ENCODE results near the gene IL25.
"Not testable (repeated sequence)": the region's sequence is repeated elsewhere in the genome, so short reads cannot be mapped to it uniquely, and the experiment has no call there.

The IL25 gene

GRCh38 chr14:23372509-23372908, at the start of gene IL25:
IL25 (plus strand) TSS chr14:23372809.
- no peak for DNase-seq (ENCODE audit: low read depth)

DNA sequence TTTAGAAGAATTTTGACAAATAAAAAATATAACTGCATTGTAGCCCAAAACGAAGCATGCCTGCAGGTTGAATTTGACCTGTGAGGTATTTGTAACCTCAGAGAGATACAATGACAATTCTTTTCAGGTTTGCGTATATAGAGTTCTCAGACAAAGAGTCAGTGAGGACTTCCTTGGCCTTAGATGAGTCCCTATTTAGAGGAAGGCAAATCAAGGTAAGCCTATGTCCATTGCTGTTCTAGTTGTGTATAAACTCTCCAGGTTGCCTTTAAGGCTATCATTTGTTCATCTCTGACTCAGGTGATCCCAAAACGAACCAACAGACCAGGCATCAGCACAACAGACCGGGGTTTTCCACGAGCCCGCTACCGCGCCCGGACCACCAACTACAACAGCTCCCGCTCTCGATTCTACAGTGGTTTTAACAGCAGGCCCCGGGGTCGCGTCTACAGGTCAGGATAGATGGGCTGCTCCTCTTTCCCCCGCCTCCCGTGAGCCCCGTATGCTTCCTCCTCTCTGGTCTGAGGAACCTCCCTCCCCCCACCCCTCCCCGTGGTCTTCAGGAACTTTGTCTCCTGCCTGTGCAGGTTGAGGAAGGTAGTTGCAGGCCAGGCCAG, 48.7 kb upstream of the IL25 start:
- no peak for DNase-seq (ENCODE audit: low read depth)

- no peak for DNase-seq (ENCODE audit: low read depth)
Observed at GRCh38 chr14:23324455-23324846, 48.2 kb upstream of the IL25 start.

DNA sequence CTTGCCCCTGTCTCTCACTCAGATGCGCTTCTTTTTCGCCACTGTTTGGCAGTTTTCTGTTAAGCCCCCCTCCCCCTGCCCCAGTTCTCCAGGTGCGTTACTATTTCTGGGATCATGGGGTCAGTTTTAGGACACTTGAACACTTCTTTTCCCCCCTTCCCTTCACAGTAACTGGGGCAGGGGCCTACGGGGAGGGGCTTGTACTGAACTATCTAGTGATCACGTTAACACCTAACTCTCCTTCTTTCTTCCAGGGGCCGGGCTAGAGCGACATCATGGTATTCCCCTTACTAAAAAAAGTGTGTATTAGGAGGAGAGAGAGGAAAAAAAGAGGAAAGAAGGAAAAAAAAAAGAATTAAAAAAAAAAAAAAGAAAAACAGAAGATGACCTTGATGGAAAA, 47.6 kb upstream of the IL25 start:
- no peak for DNase-seq (ENCODE audit: low read depth)

- DNase-seq (ENCODE audit: low read depth), result not testable (repeated sequence)
Observed at GRCh38 chr14:23325746-23326145, 46.9 kb upstream of the IL25 start.

DNA sequence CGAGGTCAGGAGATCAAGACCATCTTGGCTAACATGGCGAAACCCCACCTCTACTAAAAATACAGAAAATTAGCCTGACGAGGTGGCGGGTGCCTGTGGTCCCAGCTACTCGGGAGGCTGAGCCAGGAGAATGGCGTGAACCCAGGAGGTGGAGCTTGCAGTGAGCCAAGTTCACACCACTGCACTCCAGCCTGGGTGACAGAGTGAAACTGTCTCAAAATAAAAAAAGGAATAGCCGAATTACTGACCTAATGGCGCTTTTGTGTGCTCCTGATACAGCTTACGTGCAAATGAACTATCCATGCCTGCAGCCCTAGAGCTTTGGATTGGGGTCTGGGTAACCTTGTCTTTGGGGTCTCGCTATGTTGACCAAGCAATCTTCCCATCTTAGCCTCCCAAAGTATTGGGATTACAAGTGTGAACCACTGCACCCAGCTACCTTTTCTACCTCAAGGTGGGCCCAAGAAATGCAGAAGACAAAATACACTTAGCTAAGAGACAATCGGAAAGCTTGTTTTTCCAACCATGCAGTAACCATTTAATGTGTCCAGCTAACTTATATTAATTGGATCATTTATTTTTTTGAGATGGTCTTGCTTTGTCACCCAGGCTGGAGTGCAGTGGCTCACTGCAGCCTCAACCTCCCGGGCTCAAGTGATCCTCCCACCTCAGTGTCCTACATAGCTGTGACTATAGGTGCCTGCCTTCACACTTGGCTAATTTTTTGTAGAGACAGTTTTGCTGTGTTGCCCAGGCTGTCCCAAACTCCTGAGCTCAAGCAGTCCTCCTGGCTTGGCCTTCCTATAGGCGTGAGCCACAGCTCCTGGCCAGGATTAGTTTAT, 45.9 kb upstream of the IL25 start:
- no peak for DNase-seq (ENCODE audit: low read depth)

DNA sequence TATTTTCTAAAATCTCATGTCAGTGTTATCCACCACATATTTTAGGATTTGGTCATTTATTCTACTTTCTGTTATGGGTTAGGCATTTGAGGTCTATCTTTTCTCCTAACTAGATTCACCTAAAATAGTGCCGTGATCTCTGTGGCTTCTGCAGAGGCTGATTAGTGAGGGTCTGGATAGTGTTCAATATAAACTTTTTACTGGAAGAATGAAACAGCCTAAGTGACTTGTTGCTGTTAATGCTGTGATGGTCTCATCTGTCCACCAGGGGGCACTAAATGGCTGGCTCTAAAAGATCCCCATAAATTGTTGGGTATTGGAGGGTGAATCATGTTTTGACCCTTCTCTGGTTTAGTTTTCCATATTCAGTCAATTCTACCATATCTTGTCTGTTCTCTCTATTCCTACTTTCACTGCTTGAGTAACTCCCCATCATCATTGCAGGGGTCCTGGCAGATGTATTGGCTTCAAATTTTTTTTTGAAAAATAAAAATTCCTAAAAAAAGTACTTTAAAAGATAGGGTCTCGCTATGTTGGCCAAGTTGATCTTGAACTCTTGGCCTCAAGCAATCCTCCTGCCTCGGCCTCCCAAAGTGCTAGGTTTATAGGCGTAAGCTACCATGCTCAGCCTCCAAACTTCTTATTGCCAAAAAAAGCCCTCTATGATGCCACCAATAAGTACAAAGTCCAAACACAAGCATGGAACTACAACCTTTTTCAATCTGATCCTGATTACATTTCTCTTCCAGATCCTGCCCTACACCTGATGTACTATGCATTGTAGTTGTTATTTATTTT, 44.5 kb upstream of the IL25 start:
- peak; percentile 49 for DNase-seq (ENCODE audit: low read depth)

DNA sequence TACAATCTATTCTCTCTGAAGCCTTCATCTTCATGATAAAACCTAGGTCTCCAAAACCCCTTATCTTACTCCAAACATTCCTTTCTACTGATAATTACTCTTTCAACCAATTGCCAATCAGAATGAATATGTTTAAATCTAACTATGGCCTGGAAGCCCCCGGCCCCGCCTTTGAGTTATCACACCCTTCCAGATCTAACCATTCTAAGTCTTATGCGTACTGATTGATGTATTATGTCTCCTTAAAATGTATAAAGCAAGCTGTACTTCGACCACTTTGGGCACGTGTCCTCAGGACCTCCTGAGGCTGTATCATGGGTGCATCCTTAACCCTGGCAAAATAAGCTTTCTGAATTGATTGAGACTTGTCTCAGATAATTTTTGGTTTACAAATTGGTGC, 37.0 kb upstream of the IL25 start:
- DNase-seq (ENCODE audit: low read depth), result no peak

- DNase-seq (ENCODE audit: low read depth), result no peak
Observed at GRCh38 chr14:23339506-23340268, 32.9 kb upstream of the IL25 start.

DNA sequence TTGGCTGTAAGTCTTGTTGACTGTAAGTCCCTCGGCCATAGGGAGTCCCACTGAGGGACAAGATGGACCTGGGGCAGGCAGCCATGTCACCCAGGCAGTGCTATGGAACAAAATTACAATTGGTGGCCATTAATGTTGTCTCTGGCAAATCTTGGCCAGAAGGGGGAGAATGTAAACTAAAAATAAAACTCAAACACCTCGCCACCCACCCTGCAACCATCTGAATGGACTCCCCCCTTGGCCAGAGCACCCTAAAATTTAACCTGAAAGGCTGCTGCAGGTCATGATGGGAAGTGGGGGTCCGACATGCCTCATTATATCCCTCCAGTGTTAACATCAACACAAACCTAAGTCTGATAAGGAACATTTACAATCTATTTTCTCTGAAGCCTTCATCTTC, 28.1 kb upstream of the IL25 start:
- no peak for DNase-seq (ENCODE audit: low read depth)

DNA sequence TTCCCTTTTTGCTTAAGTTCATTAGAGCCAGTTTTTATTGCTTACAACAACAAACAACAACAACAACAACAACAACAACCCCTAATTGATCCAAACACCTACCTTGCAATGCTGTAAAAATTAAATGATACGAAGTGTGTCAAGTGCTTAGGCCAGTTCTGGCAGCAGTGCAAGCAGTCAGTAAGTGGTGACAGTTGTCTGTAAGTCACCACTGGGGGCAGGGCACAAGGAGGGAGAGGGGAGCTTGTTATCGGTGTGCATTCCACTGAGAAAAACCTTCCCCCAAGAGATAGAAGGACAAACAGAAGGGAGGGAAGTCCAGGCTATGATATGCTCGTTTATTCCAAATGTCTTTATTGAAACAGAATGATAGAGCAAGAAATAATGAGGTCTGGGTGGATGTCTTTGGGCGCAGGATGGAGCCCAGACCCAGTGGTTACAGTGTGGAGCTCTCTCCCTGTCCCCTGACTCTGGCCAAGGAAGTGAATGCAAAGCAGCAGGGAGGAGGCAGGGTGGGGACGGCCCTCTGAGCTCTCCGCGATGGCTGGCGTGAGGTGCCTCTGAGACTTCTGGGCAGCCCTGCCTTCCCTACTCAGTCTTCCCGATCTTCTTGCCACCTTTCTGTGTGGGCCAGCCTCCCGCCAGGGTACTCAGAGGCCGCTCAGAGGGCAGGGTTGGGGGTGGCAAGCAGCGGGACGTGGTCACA, 26.5 kb upstream of the IL25 start:
- DNase-seq (ENCODE audit: low read depth), result no peak

DNA sequence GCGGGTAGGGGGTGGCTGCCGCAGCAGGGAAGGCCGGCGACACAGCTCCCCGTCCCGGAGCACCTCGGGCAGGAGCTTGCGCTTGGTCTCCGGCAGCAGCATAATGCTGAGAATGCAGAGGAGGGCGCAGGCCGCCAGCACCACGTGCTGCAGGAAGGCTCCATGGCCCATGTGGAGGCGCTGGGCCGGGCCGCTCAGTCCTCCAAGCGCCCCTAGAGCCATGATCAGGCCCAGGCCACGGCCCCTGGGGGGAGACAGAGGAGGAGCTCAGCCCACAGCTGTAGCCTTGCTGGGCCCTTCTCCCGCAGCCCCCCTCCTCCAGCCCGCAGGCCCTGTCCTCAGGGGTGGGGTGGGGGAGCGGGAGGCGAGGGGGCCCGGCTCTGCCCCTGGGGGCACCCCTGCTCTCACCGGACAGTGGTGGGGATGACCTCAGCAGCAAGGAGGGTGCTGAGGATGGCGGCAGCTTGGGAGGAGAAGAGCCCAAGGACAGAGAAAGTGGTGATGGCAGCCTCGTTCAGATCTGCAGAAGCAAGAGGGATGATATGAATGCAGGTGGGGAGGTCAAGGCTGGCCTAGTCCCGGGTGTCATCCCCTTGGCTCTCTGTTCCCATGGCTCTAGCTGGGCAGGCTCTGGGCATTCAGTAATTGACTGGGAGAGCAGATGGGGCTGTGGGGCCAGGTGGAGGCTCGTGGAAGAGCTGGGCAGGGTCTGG, 25.8 kb upstream of the IL25 start:
- no peak for DNase-seq (ENCODE audit: low read depth)

DNA sequence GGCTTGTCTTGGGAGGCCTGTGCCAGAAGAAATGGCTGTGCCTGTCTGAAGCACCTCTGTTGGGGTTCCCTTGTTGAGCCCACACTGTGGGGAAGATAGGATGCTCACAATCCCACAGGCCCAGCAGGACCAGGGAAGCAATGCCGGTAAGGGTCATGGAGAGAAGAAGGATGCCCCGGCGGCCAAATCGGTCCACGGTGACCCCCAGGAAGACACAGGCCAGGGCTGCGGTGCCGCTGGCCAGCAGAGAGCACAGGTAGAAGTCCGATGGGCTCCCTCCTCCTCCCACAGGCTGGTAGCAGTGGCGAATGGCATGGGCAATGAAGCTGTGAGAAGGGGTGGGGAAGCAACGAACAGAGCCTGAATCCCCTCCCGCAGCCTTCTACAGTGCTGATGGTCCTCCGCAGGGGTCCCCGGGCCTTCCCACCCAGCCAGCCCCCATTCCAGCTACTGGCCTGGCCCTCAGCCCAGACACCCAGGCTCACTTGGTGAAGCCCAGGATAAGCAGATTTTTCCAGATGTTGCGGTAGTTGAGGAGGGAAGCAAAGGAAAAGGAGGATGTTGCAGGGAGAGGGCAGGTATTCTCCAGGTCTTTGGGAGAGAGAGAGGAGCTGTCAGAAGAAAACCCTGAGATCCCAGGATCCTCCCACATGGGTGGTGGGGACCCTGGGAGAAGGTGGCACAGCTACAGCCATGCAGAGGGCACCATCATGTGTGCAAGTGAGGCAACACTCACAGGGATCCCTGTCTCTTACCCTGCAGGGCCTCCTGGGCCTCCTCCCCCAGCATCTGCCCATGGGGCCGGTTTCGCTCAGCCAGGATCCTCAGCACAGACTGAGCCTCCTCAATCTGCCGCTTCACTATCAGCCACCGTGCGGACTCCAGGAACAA, 25.0 kb upstream of the IL25 start:
- DNase-seq (ENCODE audit: low read depth), result no peak

- no peak for DNase-seq (ENCODE audit: low read depth)
Observed at GRCh38 chr14:23348297-23348655, 24.3 kb upstream of the IL25 start.

GRCh38 chr14:23349156-23349845, 23.3 kb upstream of the IL25 start:
- no peak for DNase-seq (ENCODE audit: low read depth)

GRCh38 chr14:23351681-23352505, 20.7 kb upstream of the IL25 start:
- no peak for DNase-seq (ENCODE audit: low read depth)

DNA sequence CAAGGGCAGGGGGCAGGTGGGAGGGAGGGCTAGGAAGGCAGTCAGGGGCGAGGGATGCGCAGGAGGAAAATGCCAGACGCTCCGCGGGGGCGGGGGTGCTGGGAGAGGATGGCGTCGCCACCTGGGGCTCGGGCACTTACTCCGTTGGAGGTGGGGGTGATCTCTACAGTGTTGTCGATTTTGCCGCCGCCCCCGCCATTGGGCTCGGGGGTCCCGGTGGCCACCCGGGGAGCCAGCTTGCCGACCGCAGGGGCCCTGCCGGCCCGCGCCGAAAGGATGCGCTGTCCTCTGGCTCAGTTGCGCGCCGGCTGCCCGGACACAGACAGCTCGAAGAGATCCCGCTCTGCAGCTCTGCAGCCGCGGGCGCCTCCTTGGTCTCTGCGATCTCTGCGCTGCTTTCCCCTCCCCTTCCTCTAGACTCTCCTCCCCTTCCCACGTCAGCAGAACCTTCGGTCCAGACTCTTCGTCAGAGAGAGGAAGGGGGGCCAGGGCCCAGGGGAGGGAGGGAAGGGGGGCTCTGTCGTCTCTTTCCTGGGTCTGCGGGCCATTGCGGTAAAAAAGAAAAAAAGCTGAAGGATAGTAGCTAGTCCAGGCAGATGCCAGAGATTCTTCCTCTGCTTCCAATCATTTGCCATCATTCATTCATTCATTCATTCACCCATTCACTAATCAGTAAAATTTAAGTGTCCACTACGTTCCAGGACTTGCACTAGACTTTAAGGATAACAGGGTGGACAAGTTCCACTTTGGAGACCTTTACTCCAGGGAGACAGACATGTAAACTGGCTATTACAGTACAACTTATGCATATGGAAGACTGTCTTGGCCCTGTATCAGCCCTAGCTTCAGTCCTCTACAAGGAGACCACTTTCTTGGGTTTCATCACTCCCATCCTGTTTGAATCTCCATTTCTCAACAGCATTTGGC, 19.8 kb upstream of the IL25 start, which contains the start of gene SLC22A17:
TSS of gene SLC22A17 (minus strand) at position 382 of the 927 bp plus-strand sequence.
- no peak for DNase-seq (ENCODE audit: low read depth)
